Left lung (tissue), 10 donors: ENCODE data around the gene OR2A12. TPM values are rescaled to one million over a fixed set of nuclear protein-coding genes. Genes with fewer than 3 reads are reported as not detected.
"Not testable (repeated sequence)": the region's sequence is repeated elsewhere in the genome, so short reads cannot be mapped to it uniquely, and the experiment has no call there.

Experiments
- ATAC-seq: fragments of 200-7000 bp; cut with Tn5 transposase; one replicate; pipeline ENCODE4 v1.9.1; 2020; ENCODE audit warnings: moderate library complexity
- DNase-seq, 4 donors: peaks; one replicate each; pipeline ENCODE4 v3.0.0-alpha.2; 2013 to 2020
- H3K27ac ChIP-seq, 2 donors: fragments of 200-600 bp; sonication (generic) in 1 of 2; one replicate each; pipeline versions ENCODE4 v1.5.0 to v1.8.0; 2020 to 2021
- H3K27me3 ChIP-seq, 2 donors: fragments of 200-600 bp; sonication (generic) in 1 of 2; one replicate each; pipeline versions ENCODE4 v1.5.0 to v1.8.0; 2020 to 2021
- H3K36me3 ChIP-seq, 2 donors: fragments of 200-600 bp; sonication (generic) in 1 of 2; one replicate each; pipeline versions ENCODE4 v1.5.0 to v1.8.0; 2020 to 2021
- H3K4me1 ChIP-seq, 2 donors: fragments of 200-600 bp; one replicate each; pipeline ENCODE4 v1.8.0; 2021
- H3K4me3 ChIP-seq, 2 donors: fragments of 200-600 bp; sonication (generic) in 1 of 2; one replicate each; pipeline versions ENCODE4 v1.5.0 to v1.8.0; 2020 to 2021; ENCODE audit warnings: mild to moderate bottlenecking in 1 of 2
- H3K9me3 ChIP-seq, 2 donors: fragments of 200-600 bp; sonication (generic) in 1 of 2; one replicate each; pipeline versions ENCODE4 v1.5.0 to v1.8.0; 2020 to 2021
- intact Hi-C, 2 donors: fragments of 100-400 bp; cut with DNase I; formaldehyde crosslinking; loops; one replicate each; pipeline versions ENCODE4 v1.11.2 to v1.14.2; 2022
- polyA plus RNA-seq, 6 donors: library from polyadenylated mRNA; unstranded; fragments of 120-200 nt; gene quantifications; one replicate each; pipeline ENCODE4 v1.2.1, GENCODE V29; 2013; ENCODE audit not compliant: insufficient read length in 6 of 6
- total RNA-seq, 2 donors: library from RNA; stranded (reverse); fragmentation: NEBNext Ultra II Directional; extraction: Animal tissue kit (Norgen Biotek cat#: 25700); gene quantifications; one replicate each; pipeline ENCODE4 v1.2.1, GENCODE V29; 2021
- TF ChIP-seq, protein P1 (sequence below), 2 donors: fragments of 200-600 bp; sonication (generic) in 1 of 2; IDR thresholded peaks; one replicate each; pipeline versions ENCODE4 v1.5.0 to v1.8.0; 2021; ENCODE audit warnings: antibody characterized with exemption in 2 of 2
- donor health status: DM: no; HTN: yes; CAD: no.
- donor health status: DM: no; HTN: no; CAD: no.

Gene OR2A12
- total and polyA plus RNA-seq, 8 donors = 0.07 to 0.15 (median 0.09) TPM; not detected in 2

DNA sequence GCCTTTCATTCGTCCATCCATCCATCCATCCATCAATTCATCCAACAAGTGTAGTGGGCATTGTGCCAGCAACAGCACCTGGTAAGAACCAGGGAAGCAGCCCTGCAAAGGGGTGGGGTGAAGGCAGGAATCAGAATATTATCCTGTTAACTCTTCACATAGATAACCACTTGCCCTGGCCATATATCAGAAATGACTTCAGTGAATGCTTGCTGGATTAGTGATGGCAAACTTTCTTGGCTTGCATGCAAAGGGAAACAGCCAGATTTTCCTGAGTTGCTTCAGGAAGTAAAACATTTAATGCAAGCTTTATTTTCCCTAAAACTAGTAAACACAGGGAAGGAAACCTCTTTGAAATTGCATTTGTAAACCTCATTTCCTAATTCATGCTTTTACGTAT, 36.6 kb upstream of the OR2A12 start:
- Histone ChIP-seq H3K27me3 (no peaks in the 10 kb centered on the region), H3K4me3 (no peak overlapping the region), H3K4me1 (no peaks in the 10 kb centered on the region), H3K36me3 (no peaks in the 10 kb centered on the region), H3K9me3 (no peaks in the 10 kb centered on the region), H3K27ac (no peak overlapping the region)
- TF ChIP-seq, protein P1, sequence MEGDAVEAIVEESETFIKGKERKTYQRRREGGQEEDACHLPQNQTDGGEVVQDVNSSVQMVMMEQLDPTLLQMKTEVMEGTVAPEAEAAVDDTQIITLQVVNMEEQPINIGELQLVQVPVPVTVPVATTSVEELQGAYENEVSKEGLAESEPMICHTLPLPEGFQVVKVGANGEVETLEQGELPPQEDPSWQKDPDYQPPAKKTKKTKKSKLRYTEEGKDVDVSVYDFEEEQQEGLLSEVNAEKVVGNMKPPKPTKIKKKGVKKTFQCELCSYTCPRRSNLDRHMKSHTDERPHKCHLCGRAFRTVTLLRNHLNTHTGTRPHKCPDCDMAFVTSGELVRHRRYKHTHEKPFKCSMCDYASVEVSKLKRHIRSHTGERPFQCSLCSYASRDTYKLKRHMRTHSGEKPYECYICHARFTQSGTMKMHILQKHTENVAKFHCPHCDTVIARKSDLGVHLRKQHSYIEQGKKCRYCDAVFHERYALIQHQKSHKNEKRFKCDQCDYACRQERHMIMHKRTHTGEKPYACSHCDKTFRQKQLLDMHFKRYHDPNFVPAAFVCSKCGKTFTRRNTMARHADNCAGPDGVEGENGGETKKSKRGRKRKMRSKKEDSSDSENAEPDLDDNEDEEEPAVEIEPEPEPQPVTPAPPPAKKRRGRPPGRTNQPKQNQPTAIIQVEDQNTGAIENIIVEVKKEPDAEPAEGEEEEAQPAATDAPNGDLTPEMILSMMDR (IDR thresholded peaks at IDR 0.05) = no peak
- no peak for ATAC-seq
- intact Hi-C loops = no loop called here
- DNase-seq = no peak

DNA sequence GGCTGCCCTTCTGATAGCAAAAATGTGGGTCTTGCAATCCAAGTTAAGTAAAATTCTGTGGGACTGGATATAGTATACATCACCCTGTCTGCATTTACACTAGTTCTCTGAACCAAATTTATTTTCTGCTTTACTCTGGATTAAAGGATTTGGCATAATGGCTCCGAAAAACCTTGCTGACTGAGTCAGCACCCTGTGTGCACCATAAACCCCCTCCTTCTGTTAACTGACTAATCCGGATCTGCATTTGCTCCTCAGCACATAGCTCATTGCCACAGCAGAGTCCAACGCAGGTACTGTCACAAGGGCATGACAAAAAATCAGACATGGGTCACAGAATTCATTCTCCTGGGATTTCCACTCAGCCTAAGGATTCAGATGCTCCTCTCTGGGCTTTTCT, 36.0 kb upstream of the OR2A12 start:
- Histone ChIP-seq H3K4me1 (no peaks in the 10 kb centered on the region), H3K27ac (no peak overlapping the region), H3K36me3 (no peaks in the 10 kb centered on the region), H3K27me3 (no peaks in the 10 kb centered on the region), H3K9me3 (no peaks in the 10 kb centered on the region), H3K4me3 (no peak overlapping the region)
- intact Hi-C loops = no loop called here
- ATAC-seq (no peak), DNase-seq (no peak)
- TF ChIP-seq, protein P1 (IDR thresholded peaks at IDR 0.05) = no peak

DNA sequence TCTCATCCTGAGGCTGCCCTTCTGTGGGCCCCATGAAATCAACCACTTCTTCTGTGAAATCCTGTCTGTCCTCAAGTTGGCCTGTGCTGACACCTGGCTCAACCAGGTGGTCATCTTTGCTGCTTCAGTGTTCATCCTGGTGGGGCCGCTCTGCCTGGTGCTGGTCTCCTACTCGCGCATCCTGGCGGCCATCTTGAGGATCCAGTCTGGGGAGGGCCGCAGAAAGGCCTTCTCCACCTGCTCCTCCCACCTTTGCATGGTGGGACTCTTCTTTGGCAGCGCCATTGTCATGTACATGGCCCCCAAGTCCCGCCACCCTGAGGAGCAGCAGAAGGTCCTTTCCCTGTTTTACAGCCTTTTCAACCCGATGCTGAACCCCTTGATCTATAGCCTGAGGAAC, 35.2 kb upstream of the OR2A12 start:
- intact Hi-C loops, H3K27ac ChIP-seq, H3K4me3 ChIP-seq, H3K36me3 ChIP-seq, H3K9me3 ChIP-seq, H3K4me1 ChIP-seq, ATAC-seq, H3K27me3 ChIP-seq: not testable (repeated sequence)
- peak in 1 of 4 donors; percentile 50 for DNase-seq

DNA sequence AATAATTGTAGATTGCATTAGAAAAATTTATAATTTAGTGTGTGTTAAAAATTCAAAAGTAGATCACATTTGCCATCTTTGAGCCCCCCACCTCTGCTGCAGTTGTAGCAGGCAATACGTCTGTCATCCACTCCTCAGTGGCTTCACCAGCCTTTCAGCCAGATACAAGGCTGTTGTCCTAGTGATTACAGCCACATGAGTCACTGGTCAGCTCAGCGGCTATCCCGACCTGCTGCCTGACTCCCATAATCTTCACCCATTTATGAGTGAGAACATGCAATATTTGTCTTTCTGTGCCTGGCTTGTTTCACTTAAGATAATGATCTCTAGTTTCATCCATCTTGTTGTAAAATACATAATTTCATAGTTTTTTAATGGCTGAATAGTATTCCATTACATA, 28.1 kb upstream of the OR2A12 start:
- Histone ChIP-seq H3K27ac (no peak overlapping the region), H3K4me1 (no peaks in the 10 kb centered on the region), H3K36me3 (no peaks in the 10 kb centered on the region), H3K27me3 (no peaks in the 10 kb centered on the region), H3K4me3 (no peak overlapping the region), H3K9me3 (no peaks in the 10 kb centered on the region)
- DNase-seq = no peak
- no peak for ATAC-seq
- intact Hi-C loops = no loop called here
- TF ChIP-seq, protein P1 (IDR thresholded peaks at IDR 0.05) = no peak

DNA sequence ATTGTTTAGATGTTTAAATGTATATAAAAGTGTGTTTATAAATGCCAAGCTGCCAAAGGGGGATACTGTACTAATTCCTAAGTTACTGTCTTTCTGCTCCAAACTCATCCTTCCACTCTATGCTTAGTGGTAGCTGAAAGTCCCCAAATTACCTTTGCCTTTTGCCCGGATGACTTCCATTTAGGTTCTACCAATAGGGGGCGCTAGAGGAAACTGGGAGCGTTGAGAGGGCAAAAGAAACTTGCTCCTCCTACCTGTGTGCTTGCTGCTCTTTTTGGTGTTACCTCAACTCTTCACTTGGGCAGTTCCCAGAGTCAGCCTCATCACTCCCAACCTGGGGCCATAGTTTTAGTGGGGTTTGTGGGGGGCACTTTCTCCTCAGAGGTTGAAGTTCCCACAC, 22.4 kb upstream of the OR2A12 start:
- TF ChIP-seq, protein P1 (IDR thresholded peaks at IDR 0.05) = no peak
- H3K4me3 ChIP-seq = no peak overlapping the region
- no peak overlapping the region for H3K27ac ChIP-seq
- H3K4me1 ChIP-seq = no peaks in the 10 kb centered on the region
- no peaks in the 10 kb centered on the region for H3K27me3 ChIP-seq
- ATAC-seq = no peak
- no peaks in the 10 kb centered on the region for H3K9me3 ChIP-seq
- DNase-seq = no peak
- no peaks in the 10 kb centered on the region for H3K36me3 ChIP-seq
- intact Hi-C loops = no loop called here

DNA sequence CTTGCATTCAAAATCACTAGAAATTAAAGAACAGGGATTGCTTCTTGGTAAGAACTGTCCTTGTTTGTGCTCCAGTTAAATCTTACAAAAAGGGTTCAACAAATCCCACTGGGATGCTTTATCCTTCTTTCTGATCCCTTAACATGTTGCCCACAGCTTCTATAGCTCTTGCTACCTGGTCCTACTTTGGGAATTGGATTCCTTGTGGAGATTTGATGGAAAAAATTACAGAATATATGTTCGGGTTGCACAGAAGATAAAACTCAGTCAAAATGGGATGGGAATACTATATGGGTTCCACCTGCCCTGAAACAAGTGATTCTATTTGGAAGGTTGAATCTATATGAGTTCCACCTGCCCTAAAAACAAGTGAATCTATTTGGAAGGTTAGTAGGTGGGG, 16.6 kb upstream of the OR2A12 start, which contains the start of gene OR2A25:
Gene OR2A25, plus strand, starts transcription at position 301 of the 400 bp plus-strand sequence. CDS start 4,409 bp downstream, outside the sequence.
- Histone ChIP-seq H3K4me1 (no peaks in the 10 kb centered on the region), H3K27ac (no peak within 1 kb of the TSS), H3K4me3 (no peak within 1 kb of the TSS), H3K9me3 (no peaks in the 10 kb centered on the region), H3K36me3 (no peaks in the 10 kb centered on the region), H3K27me3 (no peaks in the 10 kb centered on the region)
- DNase-seq (no peak), ATAC-seq (no peak)
- intact Hi-C loops = no loop called here
- TF ChIP-seq, protein P1 (IDR thresholded peaks at IDR 0.05) = no peak
